ENCODE data around the gene NRXN3. TPM values are rescaled to one million over a fixed set of nuclear protein-coding genes. Genes with fewer than 3 reads are reported as not detected.

NRXN3 gene
- total and polyA plus RNA-seq, 4 donors, result 0.07 to 1.2 (median 0.23) TPM

DNA sequence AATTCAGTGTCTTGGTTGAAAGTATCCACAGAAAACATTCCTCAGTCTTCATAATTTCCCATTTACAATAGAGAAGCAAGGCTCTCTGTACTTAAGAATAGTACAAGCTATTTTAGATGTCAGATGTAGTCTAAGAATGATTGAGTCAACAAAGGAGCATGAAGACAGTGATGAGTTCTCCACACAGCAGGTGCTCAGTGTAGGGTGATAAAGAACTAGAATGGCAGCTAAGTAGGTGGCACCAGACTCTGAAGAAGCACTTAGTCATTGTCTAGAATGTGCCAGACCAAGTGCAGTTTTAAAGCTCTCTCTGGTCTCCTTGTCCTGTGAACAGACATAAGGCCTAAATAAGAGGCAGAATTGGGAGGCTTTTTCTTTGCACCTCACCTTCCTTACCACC, 504.6 kb downstream of the NRXN3 start:
- no peak for DNase-seq (ENCODE audit: low spot score)
- H3K9ac ChIP-seq (ENCODE audit: low read depth in 1 of 2, low read length in 2 of 2), result no peak overlapping the region
- H3K4me1 ChIP-seq (ENCODE audit: control insufficient read depth in 4 of 4, insufficient read depth in 4 of 4, low read length in 3 of 4), result no peaks in the 10 kb centered on the region
- peaks cover 0 to 1% (median 0%) of the 10 kb centered on the region in 4 donors for H3K9me3 ChIP-seq (ENCODE audit: control insufficient read depth in 4 of 4, low read length in 3 of 4)
- TF ChIP-seq, protein P1, sequence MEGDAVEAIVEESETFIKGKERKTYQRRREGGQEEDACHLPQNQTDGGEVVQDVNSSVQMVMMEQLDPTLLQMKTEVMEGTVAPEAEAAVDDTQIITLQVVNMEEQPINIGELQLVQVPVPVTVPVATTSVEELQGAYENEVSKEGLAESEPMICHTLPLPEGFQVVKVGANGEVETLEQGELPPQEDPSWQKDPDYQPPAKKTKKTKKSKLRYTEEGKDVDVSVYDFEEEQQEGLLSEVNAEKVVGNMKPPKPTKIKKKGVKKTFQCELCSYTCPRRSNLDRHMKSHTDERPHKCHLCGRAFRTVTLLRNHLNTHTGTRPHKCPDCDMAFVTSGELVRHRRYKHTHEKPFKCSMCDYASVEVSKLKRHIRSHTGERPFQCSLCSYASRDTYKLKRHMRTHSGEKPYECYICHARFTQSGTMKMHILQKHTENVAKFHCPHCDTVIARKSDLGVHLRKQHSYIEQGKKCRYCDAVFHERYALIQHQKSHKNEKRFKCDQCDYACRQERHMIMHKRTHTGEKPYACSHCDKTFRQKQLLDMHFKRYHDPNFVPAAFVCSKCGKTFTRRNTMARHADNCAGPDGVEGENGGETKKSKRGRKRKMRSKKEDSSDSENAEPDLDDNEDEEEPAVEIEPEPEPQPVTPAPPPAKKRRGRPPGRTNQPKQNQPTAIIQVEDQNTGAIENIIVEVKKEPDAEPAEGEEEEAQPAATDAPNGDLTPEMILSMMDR (IDR thresholded peaks at IDR 0.05; ENCODE audit: low read depth, low read length, missing input control), result no peak
- TF ChIP-seq, protein P2, sequence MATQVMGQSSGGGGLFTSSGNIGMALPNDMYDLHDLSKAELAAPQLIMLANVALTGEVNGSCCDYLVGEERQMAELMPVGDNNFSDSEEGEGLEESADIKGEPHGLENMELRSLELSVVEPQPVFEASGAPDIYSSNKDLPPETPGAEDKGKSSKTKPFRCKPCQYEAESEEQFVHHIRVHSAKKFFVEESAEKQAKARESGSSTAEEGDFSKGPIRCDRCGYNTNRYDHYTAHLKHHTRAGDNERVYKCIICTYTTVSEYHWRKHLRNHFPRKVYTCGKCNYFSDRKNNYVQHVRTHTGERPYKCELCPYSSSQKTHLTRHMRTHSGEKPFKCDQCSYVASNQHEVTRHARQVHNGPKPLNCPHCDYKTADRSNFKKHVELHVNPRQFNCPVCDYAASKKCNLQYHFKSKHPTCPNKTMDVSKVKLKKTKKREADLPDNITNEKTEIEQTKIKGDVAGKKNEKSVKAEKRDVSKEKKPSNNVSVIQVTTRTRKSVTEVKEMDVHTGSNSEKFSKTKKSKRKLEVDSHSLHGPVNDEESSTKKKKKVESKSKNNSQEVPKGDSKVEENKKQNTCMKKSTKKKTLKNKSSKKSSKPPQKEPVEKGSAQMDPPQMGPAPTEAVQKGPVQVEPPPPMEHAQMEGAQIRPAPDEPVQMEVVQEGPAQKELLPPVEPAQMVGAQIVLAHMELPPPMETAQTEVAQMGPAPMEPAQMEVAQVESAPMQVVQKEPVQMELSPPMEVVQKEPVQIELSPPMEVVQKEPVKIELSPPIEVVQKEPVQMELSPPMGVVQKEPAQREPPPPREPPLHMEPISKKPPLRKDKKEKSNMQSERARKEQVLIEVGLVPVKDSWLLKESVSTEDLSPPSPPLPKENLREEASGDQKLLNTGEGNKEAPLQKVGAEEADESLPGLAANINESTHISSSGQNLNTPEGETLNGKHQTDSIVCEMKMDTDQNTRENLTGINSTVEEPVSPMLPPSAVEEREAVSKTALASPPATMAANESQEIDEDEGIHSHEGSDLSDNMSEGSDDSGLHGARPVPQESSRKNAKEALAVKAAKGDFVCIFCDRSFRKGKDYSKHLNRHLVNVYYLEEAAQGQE (IDR thresholded peaks at IDR 0.05), result no peak
- TF ChIP-seq RXRA (IDR thresholded peaks at IDR 0.05), result no peak
- TF ChIP-seq RAD21 (IDR thresholded peaks at IDR 0.05), result no peak
- H3K4me3 ChIP-seq (ENCODE audit: low read depth in 1 of 3, low read length in 3 of 3), result no peak overlapping the region
- no peaks in the 10 kb centered on the region for H3K36me3 ChIP-seq (ENCODE audit: control insufficient read depth in 4 of 4, insufficient read depth in 3 of 4, low read depth in 1 of 4, low read length in 3 of 4)
- no peak overlapping the region for H3K27ac ChIP-seq (ENCODE audit: low read depth in 1 of 2, low read length in 2 of 2)
- H3K27me3 ChIP-seq (ENCODE audit: control insufficient read depth in 4 of 4, insufficient read depth in 4 of 4, low read length in 3 of 4), result no peaks in the 10 kb centered on the region

DNA sequence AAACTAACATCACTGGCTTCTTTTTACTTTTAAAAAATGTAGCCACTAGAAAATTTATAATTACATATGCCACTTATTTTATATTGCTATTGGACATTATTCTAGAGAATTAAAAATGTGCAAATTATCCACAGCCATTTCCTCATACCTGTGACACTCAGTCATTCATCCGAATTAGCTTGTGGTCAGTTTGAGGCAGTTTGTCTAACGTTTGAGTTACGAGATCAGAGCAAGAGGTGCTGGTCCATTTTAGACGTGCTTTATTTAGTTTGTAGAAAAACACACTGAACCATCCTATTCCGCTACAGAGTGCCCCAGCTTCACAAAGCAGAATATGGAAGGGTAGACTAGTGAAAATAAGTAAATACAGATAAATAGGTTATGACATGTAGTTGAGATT, 513.0 kb downstream of the NRXN3 start:
- TF ChIP-seq YY1 (IDR thresholded peaks at IDR 0.05) (no peak), RXRA (IDR thresholded peaks at IDR 0.05) (no peak), FOXA1 (IDR thresholded peaks at IDR 0.05) (no peak), FOXA2 (IDR thresholded peaks at IDR 0.05) (no peak), GABPA (IDR thresholded peaks at IDR 0.05 in 1 of 2, conservative IDR thresholded peaks at IDR 0.05 in 1 of 2) (no peak), SP1 (IDR thresholded peaks at IDR 0.05) (no peak), RAD21 (IDR thresholded peaks at IDR 0.05) (no peak), EGR1 (IDR thresholded peaks at IDR 0.05; ENCODE audit: low read depth in 2 of 2) (no peak), HNF4A (conservative IDR thresholded peaks at IDR 0.05) (no peak), NR2F2 (IDR thresholded peaks at IDR 0.05) (no peak), JUND (IDR thresholded peaks at IDR 0.05) (no peak), HNF4G (IDR thresholded peaks at IDR 0.05) (no peak)
- TF ChIP-seq, protein P3, sequence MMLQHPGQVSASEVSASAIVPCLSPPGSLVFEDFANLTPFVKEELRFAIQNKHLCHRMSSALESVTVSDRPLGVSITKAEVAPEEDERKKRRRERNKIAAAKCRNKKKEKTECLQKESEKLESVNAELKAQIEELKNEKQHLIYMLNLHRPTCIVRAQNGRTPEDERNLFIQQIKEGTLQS (IDR thresholded peaks at IDR 0.05), result no peak
- TF ChIP-seq, protein P4, sequence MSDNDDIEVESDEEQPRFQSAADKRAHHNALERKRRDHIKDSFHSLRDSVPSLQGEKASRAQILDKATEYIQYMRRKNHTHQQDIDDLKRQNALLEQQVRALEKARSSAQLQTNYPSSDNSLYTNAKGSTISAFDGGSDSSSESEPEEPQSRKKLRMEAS (IDR thresholded peaks at IDR 0.05), result no peak
- TF ChIP-seq, protein P5, sequence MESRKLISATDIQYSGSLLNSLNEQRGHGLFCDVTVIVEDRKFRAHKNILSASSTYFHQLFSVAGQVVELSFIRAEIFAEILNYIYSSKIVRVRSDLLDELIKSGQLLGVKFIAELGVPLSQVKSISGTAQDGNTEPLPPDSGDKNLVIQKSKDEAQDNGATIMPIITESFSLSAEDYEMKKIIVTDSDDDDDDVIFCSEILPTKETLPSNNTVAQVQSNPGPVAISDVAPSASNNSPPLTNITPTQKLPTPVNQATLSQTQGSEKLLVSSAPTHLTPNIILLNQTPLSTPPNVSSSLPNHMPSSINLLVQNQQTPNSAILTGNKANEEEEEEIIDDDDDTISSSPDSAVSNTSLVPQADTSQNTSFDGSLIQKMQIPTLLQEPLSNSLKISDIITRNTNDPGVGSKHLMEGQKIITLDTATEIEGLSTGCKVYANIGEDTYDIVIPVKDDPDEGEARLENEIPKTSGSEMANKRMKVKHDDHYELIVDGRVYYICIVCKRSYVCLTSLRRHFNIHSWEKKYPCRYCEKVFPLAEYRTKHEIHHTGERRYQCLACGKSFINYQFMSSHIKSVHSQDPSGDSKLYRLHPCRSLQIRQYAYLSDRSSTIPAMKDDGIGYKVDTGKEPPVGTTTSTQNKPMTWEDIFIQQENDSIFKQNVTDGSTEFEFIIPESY (IDR thresholded peaks at IDR 0.05), result no peak
- no peaks in the 10 kb centered on the region for H3K36me3 ChIP-seq (ENCODE audit: control insufficient read depth in 4 of 4, insufficient read depth in 3 of 4, low read depth in 1 of 4, low read length in 3 of 4)
- DNase-seq (ENCODE audit: low spot score), result no peak
- H3K27ac ChIP-seq (ENCODE audit: low read depth in 1 of 2, low read length in 2 of 2), result no peak overlapping the region
- H3K27me3 ChIP-seq (ENCODE audit: control insufficient read depth in 4 of 4, insufficient read depth in 4 of 4, low read length in 3 of 4), result no peaks in the 10 kb centered on the region
- 77% methylated on average over 5 of the region's 5 CpGs for WGBS
- no peak overlapping the region for H3K9ac ChIP-seq (ENCODE audit: low read depth in 1 of 2, low read length in 2 of 2)
- H3K4me1 ChIP-seq (ENCODE audit: control insufficient read depth in 4 of 4, insufficient read depth in 4 of 4, low read length in 3 of 4), result no peaks in the 10 kb centered on the region
- H3K4me3 ChIP-seq (ENCODE audit: low read depth in 1 of 3, low read length in 3 of 3), result no peak overlapping the region
- H3K9me3 ChIP-seq (ENCODE audit: control insufficient read depth in 4 of 4, low read length in 3 of 4), result no peaks in the 10 kb centered on the region
